HG02678 (cell line): ENCODE data around the gene ZNF214.

Source experiments
- ATAC-seq: cut with Tn5 transposase; IDR thresholded peaks from one replicate; pipeline ENCODE4 v1.9.1; 2021; ENCODE audit warnings: mild to moderate bottlenecking, moderate library complexity; ENCODE audit not compliant: unreplicated experiment

ZNF214 gene

DNA sequence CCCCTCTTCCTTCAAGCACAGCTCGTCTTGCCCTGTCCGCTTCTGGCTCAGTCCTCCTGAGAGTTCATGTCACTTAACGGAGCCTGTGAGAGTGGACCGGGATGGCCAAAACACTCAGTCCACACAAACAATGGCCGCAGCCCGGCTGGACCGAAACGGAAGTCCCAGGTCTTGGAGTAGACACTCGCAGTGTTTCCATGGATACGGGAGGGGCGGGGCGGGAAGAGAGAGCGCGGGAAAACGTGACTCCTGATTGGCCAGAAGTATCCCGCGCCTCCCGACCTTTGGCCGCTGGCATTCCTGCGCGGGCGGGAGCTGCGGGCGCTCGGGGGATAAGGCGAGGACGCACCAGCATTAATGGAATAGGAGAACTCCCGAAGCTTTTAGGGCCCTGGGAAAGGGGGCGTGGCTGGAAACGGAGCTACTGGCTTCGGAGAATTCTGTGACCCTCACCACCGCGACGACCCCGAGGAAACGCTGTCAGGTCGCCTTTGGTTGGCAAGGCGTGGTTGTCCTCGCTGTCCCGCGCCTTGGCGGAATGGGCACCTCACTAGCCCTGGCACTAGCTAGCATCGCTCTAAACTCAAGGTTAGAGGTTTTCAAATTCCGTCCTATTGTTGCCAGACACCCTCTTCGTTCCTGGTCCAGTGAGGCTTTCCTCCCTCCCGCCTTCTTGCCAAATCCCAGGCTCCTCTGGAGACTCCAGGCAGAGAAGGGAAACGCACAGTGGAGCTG lies at the start of gene ZNF214, which contains the start of gene NLRP14:
Gene ZNF214 (minus strand): TSS at position 164 of the 735 bp plus-strand sequence. CDS start 17,511 bp downstream, outside the sequence.
Gene NLRP14 (plus strand): TSS at position 297 of the 735 bp plus-strand sequence. CDS start 18,108 bp downstream, outside the sequence.
- peak; percentile 69 for ATAC-seq

GRCh38 chr11:7062534-7062933 lies 42.4 kb upstream of the ZNF214 start:
- no peak for ATAC-seq

DNA sequence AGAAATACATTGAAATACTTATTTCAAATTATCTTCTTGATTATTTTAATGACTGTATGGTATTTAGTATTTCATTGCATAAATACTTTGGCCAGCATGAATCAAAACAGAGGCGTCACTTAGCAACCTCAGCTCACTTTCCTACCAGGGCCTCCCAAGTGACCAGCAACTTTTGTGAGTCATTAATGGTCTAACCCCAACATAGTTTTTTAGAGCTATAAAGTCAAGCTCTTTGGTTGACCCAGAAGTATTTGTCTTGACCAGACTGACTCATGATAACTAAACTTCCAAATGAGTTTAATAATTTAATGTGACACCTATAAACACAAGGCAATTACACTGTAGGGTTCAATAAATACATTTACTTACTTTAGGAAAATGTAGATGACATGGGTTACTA lies 40.7 kb upstream of the ZNF214 start:
- no peak for ATAC-seq

DNA sequence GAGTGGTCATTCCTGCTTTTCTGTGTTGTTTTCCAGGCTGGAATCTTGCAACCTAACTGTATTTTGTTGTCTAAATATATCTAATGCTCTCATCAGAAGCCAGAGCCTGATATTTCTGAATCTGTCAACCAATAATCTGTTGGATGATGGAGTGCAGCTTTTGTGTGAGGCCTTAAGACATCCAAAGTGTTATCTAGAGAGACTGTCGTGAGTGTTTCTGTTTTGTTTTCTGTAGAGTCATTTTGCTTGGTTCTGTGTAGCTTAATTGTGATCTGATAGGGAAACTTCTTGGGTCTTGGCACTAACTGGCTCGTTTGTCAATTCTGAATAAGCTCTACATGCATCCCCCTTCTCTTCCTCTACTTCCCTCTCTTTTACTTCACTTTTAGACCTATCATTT lies 37.5 kb upstream of the ZNF214 start:
- ATAC-seq = no peak

- ATAC-seq = no peak
Observed at GRCh38 chr11:7056828-7057513, 36.8 kb upstream of the ZNF214 start.

GRCh38 chr11:7050191-7050590 lies 30.0 kb upstream of the ZNF214 start:
- ATAC-seq = no peak

- no peak for ATAC-seq
Observed at GRCh38 chr11:7046474-7047175, 26.5 kb upstream of the ZNF214 start.

DNA sequence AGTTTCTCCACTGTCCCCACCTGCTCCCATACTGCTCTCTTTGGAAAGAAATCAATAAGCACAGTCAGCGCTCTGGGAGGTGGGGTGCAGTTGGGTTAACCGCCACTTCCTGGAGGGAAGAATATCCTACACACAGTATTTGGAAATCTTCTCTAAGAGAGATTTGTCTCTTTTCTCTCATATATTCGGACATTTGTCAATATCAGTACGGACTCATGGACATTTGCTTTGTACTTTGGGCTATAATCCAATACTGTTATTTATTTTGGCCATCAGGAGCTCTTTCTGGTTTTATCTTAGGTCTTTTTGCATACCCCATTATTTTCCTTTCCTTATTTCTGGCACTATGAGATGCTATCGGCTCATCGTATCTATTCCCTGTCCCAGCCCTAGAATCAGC lies 13.9 kb upstream of the ZNF214 start:
- ATAC-seq = no peak

GRCh38 chr11:7032692-7033091 lies 12.5 kb upstream of the ZNF214 start:
- ATAC-seq = no peak

- no peak for ATAC-seq
Observed at GRCh38 chr11:7031471-7031871, 11.3 kb upstream of the ZNF214 start.

DNA sequence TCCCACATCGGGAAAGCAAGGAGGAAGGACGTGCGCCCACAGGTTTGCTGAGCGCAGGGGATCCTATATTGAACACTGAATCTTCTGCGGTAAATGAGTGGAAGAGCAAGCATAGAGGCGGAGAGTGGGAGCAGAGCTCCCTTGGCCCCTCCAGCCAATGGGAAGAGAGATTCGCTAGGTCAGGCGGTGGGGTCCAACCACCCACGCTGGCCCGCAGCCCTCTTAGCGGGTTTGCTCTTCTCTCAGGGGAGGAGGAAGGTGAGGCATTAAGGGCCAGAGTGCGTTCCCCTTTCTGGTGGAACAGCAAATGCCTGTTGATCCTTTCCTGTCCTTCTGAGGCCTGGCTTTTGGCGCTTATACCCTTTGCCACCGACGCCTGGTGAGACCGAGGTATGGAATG lies 10.7 kb upstream of the ZNF214 start:
- ATAC-seq = no peak

GRCh38 chr11:7028141-7028540 lies 8.0 kb upstream of the ZNF214 start:
- ATAC-seq = no peak

- no peak for ATAC-seq
Observed at GRCh38 chr11:7021318-7021717, 1.2 kb upstream of the ZNF214 start.

GRCh38 chr11:7019500-7020182 lies 505 bp downstream of the ZNF214 start:
- ATAC-seq = no peak

DNA sequence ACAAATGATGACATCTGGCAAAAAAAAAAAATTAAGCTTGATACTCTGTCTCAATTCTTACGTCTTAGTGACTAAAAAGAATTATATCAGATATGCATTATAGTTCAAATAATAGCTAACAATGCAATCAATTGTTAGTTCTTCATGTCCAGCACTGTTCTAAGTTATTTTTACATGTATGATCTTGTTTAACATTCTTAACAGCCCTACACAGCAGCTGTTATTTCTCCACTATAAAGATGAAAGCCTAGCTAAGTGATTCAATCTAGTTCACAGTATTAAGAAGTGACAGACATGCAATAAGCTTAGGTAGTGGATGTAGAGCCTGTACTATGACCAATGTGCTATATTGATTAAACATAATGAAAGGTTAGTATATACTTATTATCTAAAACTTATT lies 4.1 kb downstream of the ZNF214 start:
- no peak for ATAC-seq

GRCh38 chr11:7014118-7014517 lies 6.0 kb downstream of the ZNF214 start:
- ATAC-seq = no peak

- peak; percentile 57 for ATAC-seq
Observed at GRCh38 chr11:7004482-7004881, 15.7 kb downstream of the ZNF214 start.

DNA sequence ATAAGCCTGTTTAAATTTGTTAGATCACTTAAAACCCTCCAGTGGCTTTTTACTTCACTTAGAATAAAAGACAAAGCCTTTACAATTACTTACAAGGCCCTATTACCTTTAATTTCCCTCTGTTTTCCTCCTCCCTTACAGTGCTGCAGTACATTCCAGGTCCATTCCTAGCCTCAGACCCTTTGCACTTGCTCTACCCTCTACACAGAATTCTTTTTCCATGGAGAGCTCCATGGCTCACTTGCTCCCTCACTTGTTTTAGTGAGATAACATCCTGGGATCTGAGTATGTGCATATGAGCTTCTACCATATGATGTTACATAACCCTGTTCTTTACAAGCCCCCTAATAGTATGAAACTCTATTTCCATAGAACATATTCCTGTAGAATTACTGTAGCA lies 24.4 kb downstream of the ZNF214 start:
- no peak for ATAC-seq

GRCh38 chr11:6992457-6993417 lies 27.4 kb downstream of the ZNF214 start:
- no peak for ATAC-seq

DNA sequence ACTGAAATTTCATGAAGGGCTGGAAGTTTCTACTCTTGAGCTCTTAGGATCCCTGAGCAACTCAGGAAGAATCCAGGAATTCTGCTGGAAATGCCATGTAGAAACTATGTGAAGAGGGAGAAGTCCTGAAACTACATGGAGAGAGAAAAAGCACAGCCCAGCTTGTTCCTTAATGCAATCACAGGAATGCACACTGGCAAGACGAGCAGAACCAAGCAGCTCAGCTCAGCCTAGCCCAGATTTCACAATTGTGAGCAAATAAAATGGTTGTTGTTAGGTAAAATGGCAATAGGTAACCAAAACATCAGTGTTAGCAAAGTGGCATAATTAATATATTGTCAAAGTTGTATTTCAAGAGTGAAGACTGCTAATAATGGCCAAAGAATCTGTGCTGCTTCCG lies 28.1 kb downstream of the ZNF214 start:
- no peak for ATAC-seq
